GM12878 (cell line): ENCODE measurements around the gene TMEM94. TPM values are rescaled to one million over a fixed set of nuclear protein-coding genes. Genes with fewer than 3 reads are reported as not detected.

Experiments used
- ATAC-seq: fragments of 200-7000 bp; cut with Tn5 transposase; 3 replicates; pipeline ENCODE4 v1.9.1; 2020; ENCODE audit warnings: mild to moderate bottlenecking, moderate library complexity
- BruUV-seq: library from RNA; stranded (reverse); fragments of 400-500 nt; replicated peaks from 2 replicates; lab custom pipeline; 2021; lab: Mats Ljungman, UMichigan
- CTCF ChIA-PET: fragments of 300-600 bp; sonication (Branson Sonifier 250); formaldehyde crosslinking; extraction: SDS; loops from one replicate; lab custom pipeline; 2021; ENCODE audit warnings: inconsistent platforms; lab: Yijun Ruan, JAX
- POLR2A ChIA-PET: fragments of 350-600 bp; formaldehyde crosslinking; extraction: SDS; loops from one replicate; lab custom pipeline; 2021; ENCODE audit warnings: inconsistent platforms; lab: Charles Lee
- RAD21 ChIA-PET: fragments of 300-600 bp; sonication (Branson Sonifier 250); formaldehyde crosslinking; loops from one replicate; lab custom pipeline; 2023; ENCODE audit warnings: antibody characterized with exemption; ENCODE audit not compliant: unreplicated experiment; lab: Charles Lee
- SMC1A ChIA-PET: fragments of 300-600 bp; sonication (Branson Sonifier 250); formaldehyde crosslinking; loops from one replicate; lab custom pipeline; 2023; ENCODE audit not compliant: unreplicated experiment, uncharacterized antibody; lab: Charles Lee
- DNase-seq: peaks from one replicate; pipeline ENCODE4 v3.0.0-alpha.2; 2011; ENCODE audit warnings: low read depth, low spot score
- FAIRE-seq: peaks from 3 replicates; lab custom pipeline; 2011; peaks lifted over from hg19 to GRCh38; lab: Jason Lieb, UNC
- H2AFZ ChIP-seq: 2 replicates; pipeline ENCODE4 v1.6.0; 2011; ENCODE audit warnings: low read depth, low read length, control low read depth; ENCODE audit not compliant: control insufficient read depth
- H3K27ac ChIP-seq: 2 replicates; pipeline ENCODE4 v1.5.1; 2011; ENCODE audit warnings: control low read depth; ENCODE audit not compliant: control insufficient read depth, insufficient read depth
- H3K27me3 ChIP-seq, 2 experiments: replicated peaks in 1 of 2; 2 replicates each; pipeline versions ENCODE4 v1.6.0 to v1.6.1; 2011; ENCODE audit warnings: low read length in 1 of 2; ENCODE audit not compliant: control insufficient read depth in 2 of 2, insufficient read depth in 2 of 2
- H3K36me3 ChIP-seq, 2 experiments: 2 replicates each; pipeline ENCODE4 v1.5.1; 2011; ENCODE audit warnings: low read length in 1 of 2; ENCODE audit not compliant: control insufficient read depth in 2 of 2, insufficient read depth in 2 of 2
- H3K4me1 ChIP-seq: 2 replicates; pipeline ENCODE4 v1.6.1; 2011; ENCODE audit warnings: mild to moderate bottlenecking, low read length, moderate library complexity, mixed read lengths; ENCODE audit not compliant: control insufficient read depth, insufficient read depth
- H3K4me2 ChIP-seq: 2 replicates; pipeline ENCODE4 v1.6.0; 2011; ENCODE audit warnings: control low read depth; ENCODE audit not compliant: control insufficient read depth, insufficient read depth
- H3K4me3 ChIP-seq: fragments of 200-600 bp; sonication (generic); 2 replicates; pipeline ENCODE4 v1.5.1; 2016
- H3K79me2 ChIP-seq: 2 replicates; pipeline ENCODE4 v1.6.0; 2011; ENCODE audit warnings: low read length; ENCODE audit not compliant: control insufficient read depth, insufficient read depth
- H3K9ac ChIP-seq: 2 replicates; pipeline ENCODE4 v1.8.0; 2011; ENCODE audit warnings: low read length, control low read depth, mixed read lengths; ENCODE audit not compliant: control insufficient read depth, insufficient read depth
- H3K9me3 ChIP-seq: replicated peaks from 3 replicates; pipeline ENCODE4 v1.5.1; 2011; ENCODE audit warnings: mild to moderate bottlenecking, low read length; ENCODE audit not compliant: control insufficient read depth, insufficient read depth
- H4K20me1 ChIP-seq: 2 replicates; pipeline ENCODE4 v1.6.0; 2011; ENCODE audit not compliant: control insufficient read depth, insufficient read depth
- CREB1 ChIP-seq: IDR thresholded peaks from 2 replicates; pipeline ENCODE4 v1.6.1; 2012; ENCODE audit warnings: low read depth, mild to moderate bottlenecking, inconsistent platforms
- EP300 ChIP-seq, 2 experiments: fragments of 150-350 bp in 1 of 2; IDR thresholded peaks; 2 replicates each; pipeline ENCODE4 v1.6.1; 2011 to 2012; ENCODE audit warnings: low read depth in 2 of 2, low read length in 2 of 2, borderline replicate concordance in 1 of 2, improper control_type of control experiment in 1 of 2, inconsistent platforms in 1 of 2; ENCODE audit not compliant: control insufficient read depth in 1 of 2
- HCFC1 ChIP-seq: fragments of 150-350 bp; IDR thresholded peaks from 2 replicates; pipeline ENCODE4 v1.6.1; 2014; ENCODE audit warnings: low read length
- HDGF ChIP-seq: fragments of 450-650 bp; IDR thresholded peaks from 2 replicates; pipeline ENCODE4 v1.6.1; 2016; ENCODE audit warnings: antibody characterized with exemption
- IRF3 ChIP-seq: fragments of 450-650 bp; IDR thresholded peaks from 2 replicates; pipeline ENCODE4 v1.6.1; 2014; ENCODE audit warnings: mild to moderate bottlenecking
- RAD51 ChIP-seq: fragments of 450-650 bp; IDR thresholded peaks from 2 replicates; pipeline ENCODE4 v1.6.1; 2016; ENCODE audit warnings: moderate library complexity, mild to moderate bottlenecking, inconsistent platforms
- TAF1 ChIP-seq: IDR thresholded peaks from 2 replicates; pipeline ENCODE4 v1.6.1; 2011; ENCODE audit warnings: mild to moderate bottlenecking, low read depth, low read length, borderline replicate concordance
- TARDBP ChIP-seq: IDR thresholded peaks from 2 replicates; pipeline ENCODE4 v1.6.1; 2016; ENCODE audit warnings: borderline replicate concordance
- YBX1 ChIP-seq: fragments of 450-650 bp; IDR thresholded peaks from 2 replicates; pipeline ENCODE4 v1.6.1; 2016; ENCODE audit warnings: antibody characterized with exemption
- WGBS: methylation state at CpG from one replicate; pipeline ENCODE4 v1.1.6; 2016; ENCODE audit warnings: low lambda C conversion rate; ENCODE audit not compliant: insufficient replicate concordance, insufficient coverage; ENCODE audit errors: missing lambda C conversion rate; 5-methylcytosine and 5-hydroxymethylcytosine counted together
- in situ Hi-C: fragments of 300-500 bp; cut with MboI; formaldehyde crosslinking; loops from 9 replicates; pipeline ENCODE4 v1.14.3; 2018; ENCODE audit warnings: mixed read lengths
- intact Hi-C: fragments of 100-400 bp; cut with micrococcal nuclease; formaldehyde crosslinking; loops from one replicate; pipeline ENCODE4 v1.14.2; 2022; ENCODE audit not compliant: unreplicated experiment
- polyA plus RNA-seq, 11 experiments: library from polyadenylated mRNA; depleted of rRNA in 4 of 11; unstranded in 6 of 11; stranded (reverse) in 5 of 11; fragments of >200 nt; fragmentation: Nextera tagmentation in 4 of 11; fragmentation: Illumina TruSeq in 1 of 11; extraction: Ambion mirVana in 4 of 11; extraction: Trizol in 1 of 11; gene quantifications; 1 replicate in 1 of 11; 2 replicates in 10 of 11; pipeline versions ENCODE4 v1.2.1 to v1.2.3, GENCODE V29; 2011 to 2016; ENCODE audit warnings: inconsistent platforms in 2 of 11, missing spikeins in 2 of 11, low read depth in 1 of 11
- total RNA-seq, 4 experiments: library from RNA; depleted of rRNA in 3 of 4; stranded (reverse); fragments of >200 nt in 3 of 4; fragmentation: Illumina TruSeq in 1 of 4; extraction: Trizol in 1 of 4; gene quantifications; 2 replicates each; pipeline versions ENCODE4 v1.2.1 to v1.2.3, GENCODE V29; 2013 to 2021
- TF ChIP-seq, protein P1 (sequence below): IDR thresholded peaks from 2 replicates; pipeline ENCODE4 v1.6.1; 2012; ENCODE audit warnings: low read length, inconsistent platforms
- TF ChIP-seq, protein P2 (sequence below): fragments of 450-650 bp; IDR thresholded peaks from 2 replicates; pipeline ENCODE4 v1.6.1; 2017; ENCODE audit warnings: borderline replicate concordance

TMEM94 gene
- total and polyA plus RNA-seq, 10 of the 15 experiments (the other 5 are each of a cell fraction or from before 2014, with no cell fraction given) = 0.31 to 70.7 (median 24.4) TPM

DNA sequence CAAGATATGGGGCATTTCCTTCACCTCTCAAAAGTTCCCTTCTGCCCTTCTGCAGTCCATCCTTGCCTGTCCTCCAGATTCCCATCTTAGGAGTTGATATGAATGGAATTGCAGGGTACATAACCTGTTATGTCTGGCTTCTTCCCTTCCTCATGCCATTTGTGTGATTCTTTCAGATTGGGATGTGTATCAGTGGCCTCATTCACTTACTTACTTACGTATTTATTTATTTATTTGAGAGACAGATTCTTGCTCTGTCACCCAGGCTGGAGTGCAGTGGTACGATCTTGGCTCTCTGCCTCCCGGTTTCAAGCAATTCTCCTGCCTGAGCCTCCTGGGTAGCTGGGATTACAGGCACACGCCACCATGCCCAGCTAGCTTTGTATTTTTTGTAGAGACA is 6.2 kb upstream of the TMEM94 start:
- in situ Hi-C loops = no loop called here
- RAD21 ChIA-PET = no interaction called here
- 76% methylated on average over 4 of the region's 4 CpGs for WGBS

More for the DNA sequence above, 6.2 kb upstream of the TMEM94 start:
- FAIRE-seq (no peak), ATAC-seq (no peak), DNase-seq (no peak)
- Histone ChIP-seq H3K79me2 (no peaks in the 10 kb centered on the region), H3K9me3 (no peaks in the 10 kb centered on the region), H3K4me3 (no peak overlapping the region), H3K9ac (no peak overlapping the region), H4K20me1 (no peaks in the 10 kb centered on the region), H3K4me1 (peaks cover 15% of the 10 kb centered on the region), H3K36me3 (no peaks in the 10 kb centered on the region), H3K27ac (no peak overlapping the region), H2AFZ (no peak overlapping the region), H3K27me3 (no peaks in the 10 kb centered on the region), H3K4me2 (no peak overlapping the region)
- TF ChIP-seq RAD51 (no peak), HCFC1 (no peak), HDGF (no peak), EP300 (IDR thresholded peaks at IDR 0.05; ENCODE audit: borderline replicate concordance in 1 of 2, control insufficient read depth in 1 of 2, low read depth in 2 of 2, low read length in 2 of 2) (no peak), TARDBP (no peak), YBX1 (no peak), CREB1 (no peak), IRF3 (no peak), TAF1 (no peak)
- TF ChIP-seq, protein P1, sequence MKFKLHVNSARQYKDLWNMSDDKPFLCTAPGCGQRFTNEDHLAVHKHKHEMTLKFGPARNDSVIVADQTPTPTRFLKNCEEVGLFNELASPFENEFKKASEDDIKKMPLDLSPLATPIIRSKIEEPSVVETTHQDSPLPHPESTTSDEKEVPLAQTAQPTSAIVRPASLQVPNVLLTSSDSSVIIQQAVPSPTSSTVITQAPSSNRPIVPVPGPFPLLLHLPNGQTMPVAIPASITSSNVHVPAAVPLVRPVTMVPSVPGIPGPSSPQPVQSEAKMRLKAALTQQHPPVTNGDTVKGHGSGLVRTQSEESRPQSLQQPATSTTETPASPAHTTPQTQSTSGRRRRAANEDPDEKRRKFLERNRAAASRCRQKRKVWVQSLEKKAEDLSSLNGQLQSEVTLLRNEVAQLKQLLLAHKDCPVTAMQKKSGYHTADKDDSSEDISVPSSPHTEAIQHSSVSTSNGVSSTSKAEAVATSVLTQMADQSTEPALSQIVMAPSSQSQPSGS = no peak
- TF ChIP-seq, protein P2, sequence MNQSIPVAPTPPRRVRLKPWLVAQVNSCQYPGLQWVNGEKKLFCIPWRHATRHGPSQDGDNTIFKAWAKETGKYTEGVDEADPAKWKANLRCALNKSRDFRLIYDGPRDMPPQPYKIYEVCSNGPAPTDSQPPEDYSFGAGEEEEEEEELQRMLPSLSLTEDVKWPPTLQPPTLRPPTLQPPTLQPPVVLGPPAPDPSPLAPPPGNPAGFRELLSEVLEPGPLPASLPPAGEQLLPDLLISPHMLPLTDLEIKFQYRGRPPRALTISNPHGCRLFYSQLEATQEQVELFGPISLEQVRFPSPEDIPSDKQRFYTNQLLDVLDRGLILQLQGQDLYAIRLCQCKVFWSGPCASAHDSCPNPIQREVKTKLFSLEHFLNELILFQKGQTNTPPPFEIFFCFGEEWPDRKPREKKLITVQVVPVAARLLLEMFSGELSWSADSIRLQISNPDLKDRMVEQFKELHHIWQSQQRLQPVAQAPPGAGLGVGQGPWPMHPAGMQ = no peak
- CTCF ChIA-PET = no interaction called here
- POLR2A ChIA-PET = no interaction called here
- intact Hi-C loops = no loop called here
- BruUV-seq = no TSS peak
- SMC1A ChIA-PET = no interaction called here
